ENCODE results near the gene OR2S2.

DNA sequence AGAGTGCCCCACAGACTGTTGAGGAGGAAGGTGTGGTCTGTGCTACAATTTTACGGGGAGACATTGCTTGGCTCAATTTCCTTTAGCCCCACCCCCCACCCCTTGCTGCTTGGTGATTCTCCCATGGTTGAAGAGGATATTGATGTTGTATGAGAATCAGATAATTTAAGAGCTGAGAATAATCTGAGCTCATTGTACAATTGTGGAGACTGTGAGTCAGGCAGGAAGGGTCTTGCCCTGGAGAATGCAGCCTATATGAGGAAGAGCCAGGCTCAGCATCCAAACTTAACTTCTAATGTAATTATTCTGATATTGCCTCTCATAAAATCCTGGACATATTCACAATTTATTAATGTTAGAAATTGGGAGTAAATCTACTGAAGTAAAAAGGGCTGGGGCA lies 26.1 kb upstream of the OR2S2 start:
- TF ChIP-seq, protein P1, sequence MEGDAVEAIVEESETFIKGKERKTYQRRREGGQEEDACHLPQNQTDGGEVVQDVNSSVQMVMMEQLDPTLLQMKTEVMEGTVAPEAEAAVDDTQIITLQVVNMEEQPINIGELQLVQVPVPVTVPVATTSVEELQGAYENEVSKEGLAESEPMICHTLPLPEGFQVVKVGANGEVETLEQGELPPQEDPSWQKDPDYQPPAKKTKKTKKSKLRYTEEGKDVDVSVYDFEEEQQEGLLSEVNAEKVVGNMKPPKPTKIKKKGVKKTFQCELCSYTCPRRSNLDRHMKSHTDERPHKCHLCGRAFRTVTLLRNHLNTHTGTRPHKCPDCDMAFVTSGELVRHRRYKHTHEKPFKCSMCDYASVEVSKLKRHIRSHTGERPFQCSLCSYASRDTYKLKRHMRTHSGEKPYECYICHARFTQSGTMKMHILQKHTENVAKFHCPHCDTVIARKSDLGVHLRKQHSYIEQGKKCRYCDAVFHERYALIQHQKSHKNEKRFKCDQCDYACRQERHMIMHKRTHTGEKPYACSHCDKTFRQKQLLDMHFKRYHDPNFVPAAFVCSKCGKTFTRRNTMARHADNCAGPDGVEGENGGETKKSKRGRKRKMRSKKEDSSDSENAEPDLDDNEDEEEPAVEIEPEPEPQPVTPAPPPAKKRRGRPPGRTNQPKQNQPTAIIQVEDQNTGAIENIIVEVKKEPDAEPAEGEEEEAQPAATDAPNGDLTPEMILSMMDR (IDR thresholded peaks at IDR 0.05) = no peak
- no peak for TF ChIP-seq POLR2A (IDR thresholded peaks at IDR 0.05)
- no peak for TF ChIP-seq EP300 (IDR thresholded peaks at IDR 0.05)
- no peak for TF ChIP-seq POLR2AphosphoS5 (IDR thresholded peaks at IDR 0.05)

Data from suprapubic skin (tissue), 4 donors.